LNCaP clone FGC (cell line): ENCODE data around the gene CREB3L1.

ENCODE experiments used
- DNase-seq: peaks from one replicate; pipeline ENCODE4 v3.0.0-alpha.2; 2011; ENCODE audit warnings: low read depth
- H3K4me3 ChIP-seq: 2 replicates; pipeline ENCODE4 v1.5.1; 2011; ENCODE audit warnings: mild to moderate bottlenecking, low read depth, low read length, control low read depth
- TF ChIP-seq, protein P1 (sequence below): IDR thresholded peaks from 2 replicates; pipeline ENCODE4 v1.5.1; 2012; ENCODE audit warnings: mild to moderate bottlenecking; ENCODE audit not compliant: control insufficient read depth, insufficient read depth; ENCODE audit errors: extremely low read depth

CREB3L1 gene

DNA sequence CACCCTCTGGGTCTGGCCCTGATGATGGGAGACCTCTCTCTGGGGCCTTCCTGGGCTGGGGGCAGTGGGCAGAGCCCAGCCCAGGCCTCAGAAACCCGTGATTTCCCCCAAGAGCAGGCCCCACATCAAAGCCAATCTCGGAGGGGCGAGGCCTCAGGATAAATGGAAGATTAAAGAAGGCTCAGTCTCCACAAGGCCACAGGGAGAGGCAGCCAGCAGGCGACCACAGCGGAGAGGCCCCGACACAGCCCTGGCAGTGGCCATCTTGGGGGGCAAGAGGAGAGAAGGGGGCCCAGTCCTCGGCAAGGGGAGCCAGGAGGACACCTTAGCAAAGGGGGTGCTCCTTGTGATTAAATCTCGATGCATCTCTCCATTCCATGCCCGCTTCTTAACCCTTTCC is 12.5 kb upstream of the CREB3L1 start:
- TF ChIP-seq, protein P1, sequence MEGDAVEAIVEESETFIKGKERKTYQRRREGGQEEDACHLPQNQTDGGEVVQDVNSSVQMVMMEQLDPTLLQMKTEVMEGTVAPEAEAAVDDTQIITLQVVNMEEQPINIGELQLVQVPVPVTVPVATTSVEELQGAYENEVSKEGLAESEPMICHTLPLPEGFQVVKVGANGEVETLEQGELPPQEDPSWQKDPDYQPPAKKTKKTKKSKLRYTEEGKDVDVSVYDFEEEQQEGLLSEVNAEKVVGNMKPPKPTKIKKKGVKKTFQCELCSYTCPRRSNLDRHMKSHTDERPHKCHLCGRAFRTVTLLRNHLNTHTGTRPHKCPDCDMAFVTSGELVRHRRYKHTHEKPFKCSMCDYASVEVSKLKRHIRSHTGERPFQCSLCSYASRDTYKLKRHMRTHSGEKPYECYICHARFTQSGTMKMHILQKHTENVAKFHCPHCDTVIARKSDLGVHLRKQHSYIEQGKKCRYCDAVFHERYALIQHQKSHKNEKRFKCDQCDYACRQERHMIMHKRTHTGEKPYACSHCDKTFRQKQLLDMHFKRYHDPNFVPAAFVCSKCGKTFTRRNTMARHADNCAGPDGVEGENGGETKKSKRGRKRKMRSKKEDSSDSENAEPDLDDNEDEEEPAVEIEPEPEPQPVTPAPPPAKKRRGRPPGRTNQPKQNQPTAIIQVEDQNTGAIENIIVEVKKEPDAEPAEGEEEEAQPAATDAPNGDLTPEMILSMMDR, result no peak
- DNase-seq, result no peak
- no peak overlapping the region for H3K4me3 ChIP-seq

DNA sequence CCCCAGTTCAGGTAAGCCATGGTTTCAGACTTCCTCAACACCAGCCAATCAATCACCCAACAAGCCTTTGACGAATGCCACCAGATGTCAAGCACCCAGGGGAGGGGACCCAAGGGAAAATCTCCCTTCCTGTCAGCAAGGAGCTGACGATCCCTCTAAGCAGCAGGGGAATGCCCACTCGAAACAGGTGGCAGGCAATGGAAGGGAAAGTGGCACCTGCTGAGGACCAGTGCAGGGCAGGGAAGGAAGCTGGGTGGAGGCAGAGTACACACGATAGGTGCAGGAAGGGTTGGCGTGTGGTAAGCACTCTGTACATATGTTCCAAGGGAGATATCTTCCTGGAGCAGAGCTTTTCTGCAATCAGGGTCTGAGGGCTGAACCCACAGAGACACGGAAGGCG is 11.7 kb upstream of the CREB3L1 start:
- TF ChIP-seq, protein P1, result no peak
- no peak overlapping the region for H3K4me3 ChIP-seq
- no peak for DNase-seq

DNA sequence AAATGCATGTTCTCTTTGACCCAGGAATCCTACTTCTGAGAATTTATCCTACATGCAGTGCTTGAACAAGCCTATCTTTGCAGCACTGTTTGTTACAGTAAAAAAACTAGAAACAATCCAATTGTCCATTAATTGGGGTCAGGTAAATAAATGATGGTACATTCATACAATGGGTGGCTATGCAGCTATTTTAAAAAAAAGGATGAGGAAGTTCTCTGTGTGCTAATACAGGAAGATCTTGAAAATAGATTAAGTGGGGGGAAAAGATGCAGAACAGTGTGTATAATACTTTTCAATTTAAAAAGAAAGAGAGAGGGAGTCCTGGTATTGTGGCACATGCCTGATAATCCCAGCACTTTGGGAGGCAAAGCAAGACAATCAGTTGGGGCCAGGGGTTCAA is 9.5 kb upstream of the CREB3L1 start:
- no peak overlapping the region for H3K4me3 ChIP-seq
- peak; percentile 57 for DNase-seq
- TF ChIP-seq, protein P1, result no peak

DNA sequence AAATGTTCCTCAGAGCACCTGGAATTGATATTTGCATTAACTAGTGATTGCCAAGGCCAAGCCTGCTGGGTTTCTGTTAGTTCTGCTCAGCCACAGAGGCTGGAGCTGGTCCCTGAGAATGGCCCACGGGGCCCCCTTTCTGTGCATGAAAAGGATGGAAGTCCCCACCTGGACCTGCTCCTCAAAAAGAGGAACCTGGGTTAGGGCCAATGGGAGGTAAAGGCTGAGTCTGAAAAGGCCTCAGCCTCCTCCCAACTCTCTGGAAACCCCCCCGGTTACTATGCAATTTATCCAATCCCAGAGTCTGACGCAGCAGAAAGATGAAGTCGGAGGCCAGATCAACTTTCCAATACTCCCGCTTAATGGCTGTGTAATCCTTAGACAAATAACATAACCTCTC is 6.8 kb upstream of the CREB3L1 start:
- TF ChIP-seq, protein P1, result no peak

DNA sequence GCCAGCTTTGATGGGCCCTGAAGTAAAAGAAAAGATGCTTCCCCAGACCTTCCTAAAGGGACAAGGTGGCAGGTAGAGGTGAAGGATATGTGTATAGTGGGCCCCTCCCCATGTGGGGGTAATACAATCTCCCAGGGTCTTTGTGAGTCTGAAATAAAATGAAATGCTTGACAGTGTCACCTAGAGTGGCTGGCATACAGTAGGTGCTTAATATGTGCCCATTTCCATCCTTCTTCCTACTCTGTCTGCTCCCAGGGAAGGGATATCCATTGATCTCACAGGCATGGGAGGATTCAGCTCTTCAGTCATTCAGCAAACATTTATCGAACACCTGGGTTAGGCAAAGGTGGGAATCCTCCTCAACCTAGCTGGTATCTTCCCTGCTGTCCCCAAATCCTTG is 6.1 kb upstream of the CREB3L1 start:
- no peak overlapping the region for H3K4me3 ChIP-seq
- DNase-seq, result no peak
- TF ChIP-seq, protein P1, result no peak

More for the DNA sequence above, 6.8 kb upstream of the CREB3L1 start:
- no peak for DNase-seq
- H3K4me3 ChIP-seq, result no peak overlapping the region

DNA sequence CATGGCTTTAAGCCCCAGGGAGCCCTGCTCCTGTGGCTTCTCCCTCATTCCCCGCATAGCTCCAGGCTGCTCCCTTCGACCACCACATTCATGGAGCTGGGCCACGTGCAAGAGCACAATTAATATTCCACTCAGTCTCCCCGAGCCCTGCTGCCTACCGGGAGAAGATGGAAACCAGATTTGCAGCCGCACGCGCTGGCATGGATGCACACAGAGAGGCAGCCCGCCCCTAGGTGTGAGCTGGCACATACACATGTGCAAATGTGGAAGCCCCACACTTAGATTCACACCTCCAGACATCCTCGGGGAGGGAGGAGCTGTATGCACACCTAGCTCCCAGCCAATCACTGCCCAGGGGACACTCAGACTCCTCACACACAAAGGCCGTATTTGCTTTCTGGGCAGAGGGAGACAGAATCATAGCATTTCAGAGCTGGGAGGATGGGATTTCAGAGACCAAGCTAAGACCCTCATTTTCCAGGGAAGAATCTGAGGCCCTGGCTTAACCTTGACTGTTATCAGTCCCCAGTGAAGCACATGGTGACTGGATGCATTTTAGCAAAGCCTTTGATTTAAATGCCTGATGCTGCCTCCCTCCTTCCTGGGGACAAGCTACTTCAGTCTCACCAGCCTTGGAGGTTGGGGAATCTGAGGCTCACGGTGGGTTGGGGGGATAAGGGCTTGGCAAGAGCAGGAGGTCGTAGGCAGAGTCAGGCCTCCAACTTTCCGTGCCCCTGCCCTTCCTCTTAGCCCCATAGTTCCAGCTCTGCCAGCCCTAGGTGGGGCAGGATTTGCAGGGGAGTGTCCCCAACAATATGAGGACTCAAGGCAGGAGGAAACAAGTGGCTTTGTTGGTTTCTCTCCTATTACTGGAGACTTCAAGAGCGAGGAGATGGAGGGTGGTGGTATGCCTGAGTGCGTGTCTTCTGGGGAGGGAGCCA is 5.3 kb upstream of the CREB3L1 start:
- H3K4me3 ChIP-seq, result no peak overlapping the region
- TF ChIP-seq, protein P1, result no peak
- no peak for DNase-seq
